Body of pancreas (tissue), 4 donors: Measurements from ENCODE around the gene TIMP1.

Experiments used
- POLR2A ChIP-seq, 3 donors: fragments of 450-650 bp; IDR thresholded peaks; one replicate each; pipeline ENCODE4 v1.6.1; 2016; ENCODE audit warnings: antibody characterized with exemption in 3 of 3, mild to moderate bottlenecking in 2 of 3
- TF ChIP-seq, protein P1 (sequence below), 7 experiments: fragments of 450-650 bp in 4 of 7; fragments of 200-600 bp in 3 of 7; sonication (generic) in 3 of 7; IDR thresholded peaks; one replicate each; pipeline ENCODE4 v1.5.1; 2016 to 2019; ENCODE audit warnings: antibody characterized with exemption in 7 of 7

GRCh38 chrX:47568656-47569295 lies 13.5 kb upstream of the TIMP1 start:
- TF ChIP-seq, protein P1, sequence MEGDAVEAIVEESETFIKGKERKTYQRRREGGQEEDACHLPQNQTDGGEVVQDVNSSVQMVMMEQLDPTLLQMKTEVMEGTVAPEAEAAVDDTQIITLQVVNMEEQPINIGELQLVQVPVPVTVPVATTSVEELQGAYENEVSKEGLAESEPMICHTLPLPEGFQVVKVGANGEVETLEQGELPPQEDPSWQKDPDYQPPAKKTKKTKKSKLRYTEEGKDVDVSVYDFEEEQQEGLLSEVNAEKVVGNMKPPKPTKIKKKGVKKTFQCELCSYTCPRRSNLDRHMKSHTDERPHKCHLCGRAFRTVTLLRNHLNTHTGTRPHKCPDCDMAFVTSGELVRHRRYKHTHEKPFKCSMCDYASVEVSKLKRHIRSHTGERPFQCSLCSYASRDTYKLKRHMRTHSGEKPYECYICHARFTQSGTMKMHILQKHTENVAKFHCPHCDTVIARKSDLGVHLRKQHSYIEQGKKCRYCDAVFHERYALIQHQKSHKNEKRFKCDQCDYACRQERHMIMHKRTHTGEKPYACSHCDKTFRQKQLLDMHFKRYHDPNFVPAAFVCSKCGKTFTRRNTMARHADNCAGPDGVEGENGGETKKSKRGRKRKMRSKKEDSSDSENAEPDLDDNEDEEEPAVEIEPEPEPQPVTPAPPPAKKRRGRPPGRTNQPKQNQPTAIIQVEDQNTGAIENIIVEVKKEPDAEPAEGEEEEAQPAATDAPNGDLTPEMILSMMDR (IDR thresholded peaks at IDR 0.05): peak in 6 of 7 experiments; percentile 8 to 24 (median 18)
- TF ChIP-seq POLR2A (IDR thresholded peaks at IDR 0.05): no peak
